Lower leg skin (tissue), 3 donors: ENCODE data around the gene SV2C.

ENCODE experiments used
- POLR2A ChIP-seq, 2 donors: fragments of 450-650 bp; IDR thresholded peaks; one replicate each; pipeline ENCODE4 v1.6.1; 2016 to 2017; ENCODE audit warnings: antibody characterized with exemption in 2 of 2, mild to moderate bottlenecking in 1 of 2, moderate library complexity in 1 of 2
- TF ChIP-seq, protein P1 (sequence below), 3 donors: fragments of 450-650 bp; IDR thresholded peaks; one replicate each; pipeline ENCODE4 v1.5.1; 2016; ENCODE audit warnings: antibody characterized with exemption in 3 of 3, mild to moderate bottlenecking in 3 of 3, moderate library complexity in 2 of 3

DNA sequence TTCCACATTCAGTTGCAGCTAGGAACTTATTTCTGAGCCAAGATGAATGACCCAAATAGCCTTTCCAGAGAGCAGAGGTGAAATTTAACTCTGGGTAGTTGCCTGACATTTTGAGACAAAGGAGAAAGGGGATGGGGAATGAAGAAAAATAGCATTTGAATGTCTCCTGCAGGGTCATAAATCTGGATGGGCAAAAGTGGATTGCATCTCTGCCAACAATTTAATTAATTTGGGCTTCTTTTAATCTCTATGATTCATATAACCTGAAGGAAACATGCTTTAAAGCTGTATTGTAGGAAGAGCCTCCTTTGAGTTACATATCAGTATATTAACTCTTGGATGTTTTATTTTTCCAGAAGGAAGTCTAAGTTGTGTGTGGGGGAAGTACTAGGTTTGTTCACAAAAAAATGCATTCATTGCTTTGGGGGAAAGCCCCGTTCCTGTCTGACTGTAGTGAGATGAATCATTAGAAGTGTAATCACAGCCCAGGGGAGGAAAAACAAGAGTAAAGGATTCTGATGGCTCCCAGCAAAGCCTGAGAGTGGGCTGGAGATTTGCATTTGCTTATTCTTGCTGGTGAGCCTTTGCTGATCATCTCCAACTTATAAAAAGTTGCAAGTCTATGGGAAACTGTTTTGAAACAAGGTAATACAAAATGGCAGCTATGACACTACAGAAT is 186.9 kb downstream of the SV2C start:
- TF ChIP-seq, protein P1, sequence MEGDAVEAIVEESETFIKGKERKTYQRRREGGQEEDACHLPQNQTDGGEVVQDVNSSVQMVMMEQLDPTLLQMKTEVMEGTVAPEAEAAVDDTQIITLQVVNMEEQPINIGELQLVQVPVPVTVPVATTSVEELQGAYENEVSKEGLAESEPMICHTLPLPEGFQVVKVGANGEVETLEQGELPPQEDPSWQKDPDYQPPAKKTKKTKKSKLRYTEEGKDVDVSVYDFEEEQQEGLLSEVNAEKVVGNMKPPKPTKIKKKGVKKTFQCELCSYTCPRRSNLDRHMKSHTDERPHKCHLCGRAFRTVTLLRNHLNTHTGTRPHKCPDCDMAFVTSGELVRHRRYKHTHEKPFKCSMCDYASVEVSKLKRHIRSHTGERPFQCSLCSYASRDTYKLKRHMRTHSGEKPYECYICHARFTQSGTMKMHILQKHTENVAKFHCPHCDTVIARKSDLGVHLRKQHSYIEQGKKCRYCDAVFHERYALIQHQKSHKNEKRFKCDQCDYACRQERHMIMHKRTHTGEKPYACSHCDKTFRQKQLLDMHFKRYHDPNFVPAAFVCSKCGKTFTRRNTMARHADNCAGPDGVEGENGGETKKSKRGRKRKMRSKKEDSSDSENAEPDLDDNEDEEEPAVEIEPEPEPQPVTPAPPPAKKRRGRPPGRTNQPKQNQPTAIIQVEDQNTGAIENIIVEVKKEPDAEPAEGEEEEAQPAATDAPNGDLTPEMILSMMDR (IDR thresholded peaks at IDR 0.05) = no peak
- TF ChIP-seq POLR2A (IDR thresholded peaks at IDR 0.05) = no peak
